ENCODE data around the gene COL9A3.
A peak's percentile ranks its signal among the peaks of the same experiment; 100 is the strongest.
"Not testable (repeated sequence)": the region's sequence is repeated elsewhere in the genome, so short reads cannot be mapped to it uniquely, and the experiment has no call there.

The COL9A3 gene

DNA sequence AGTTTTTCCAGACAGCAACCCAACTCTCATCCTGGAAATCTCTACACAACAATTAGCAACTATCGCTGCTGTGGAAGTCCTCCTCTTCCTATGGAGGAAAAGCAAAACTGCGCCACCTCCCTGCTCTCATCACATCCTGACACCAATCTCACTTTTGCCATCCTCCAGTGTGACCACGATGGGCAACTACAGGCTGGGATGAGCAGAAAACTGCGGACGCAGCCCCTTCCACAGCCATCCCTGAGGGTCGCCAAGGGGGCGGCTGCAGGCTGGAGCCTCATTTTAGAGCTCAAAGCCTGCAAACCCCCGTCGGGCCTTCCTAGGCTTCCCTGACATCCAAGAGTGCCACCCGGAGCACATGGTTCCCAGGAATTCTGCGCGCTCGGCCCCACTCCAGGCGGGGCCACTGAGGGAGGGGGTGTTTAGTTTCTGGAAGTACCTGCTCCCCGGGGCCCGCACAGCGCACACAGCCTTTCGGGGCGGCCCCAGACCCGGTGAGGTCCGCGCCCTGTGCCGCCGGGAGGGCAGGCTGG is 43.6 kb downstream of the COL9A3 start:
- no peak for DNase-seq

DNA sequence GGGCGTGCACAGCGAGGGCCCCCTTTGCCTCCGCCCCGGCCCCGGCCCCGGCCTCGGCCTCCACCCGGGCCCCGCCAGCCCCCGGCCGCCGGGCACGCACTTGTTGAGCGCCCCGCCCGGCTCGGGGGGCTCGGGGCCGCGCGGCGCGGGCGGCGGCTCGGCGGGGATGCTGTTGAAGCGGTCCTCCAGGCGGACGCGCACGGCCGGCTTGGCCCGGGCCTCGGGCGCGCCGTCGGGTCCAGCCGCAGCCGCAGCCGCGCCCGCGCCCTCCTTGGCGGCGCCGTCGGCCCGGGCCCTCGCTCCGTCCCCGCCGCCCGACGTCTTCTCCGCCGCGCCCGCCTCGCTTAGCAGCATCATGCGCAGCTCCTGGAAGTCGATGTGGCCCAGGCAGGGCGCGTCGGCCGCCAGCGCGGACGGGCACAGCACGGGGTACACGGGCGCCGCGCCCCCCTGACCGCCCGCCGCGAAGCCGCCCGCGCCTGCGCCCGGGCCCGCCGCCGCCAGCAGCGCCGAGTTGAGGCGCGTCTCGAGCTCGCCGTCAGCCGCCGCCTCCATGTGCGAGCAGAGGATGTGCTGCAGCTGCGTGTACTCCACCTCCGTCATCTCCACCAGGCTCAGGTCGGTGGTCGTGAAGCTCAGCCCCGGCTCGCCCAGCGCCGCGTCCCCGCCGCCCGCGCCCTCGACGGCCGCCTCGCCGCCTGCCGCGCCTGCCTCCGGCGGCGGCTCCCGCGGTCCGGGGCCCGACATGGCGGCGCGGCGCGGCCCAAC is 44.3 kb downstream of the COL9A3 start:
- peak; percentile 58 for DNase-seq

DNA sequence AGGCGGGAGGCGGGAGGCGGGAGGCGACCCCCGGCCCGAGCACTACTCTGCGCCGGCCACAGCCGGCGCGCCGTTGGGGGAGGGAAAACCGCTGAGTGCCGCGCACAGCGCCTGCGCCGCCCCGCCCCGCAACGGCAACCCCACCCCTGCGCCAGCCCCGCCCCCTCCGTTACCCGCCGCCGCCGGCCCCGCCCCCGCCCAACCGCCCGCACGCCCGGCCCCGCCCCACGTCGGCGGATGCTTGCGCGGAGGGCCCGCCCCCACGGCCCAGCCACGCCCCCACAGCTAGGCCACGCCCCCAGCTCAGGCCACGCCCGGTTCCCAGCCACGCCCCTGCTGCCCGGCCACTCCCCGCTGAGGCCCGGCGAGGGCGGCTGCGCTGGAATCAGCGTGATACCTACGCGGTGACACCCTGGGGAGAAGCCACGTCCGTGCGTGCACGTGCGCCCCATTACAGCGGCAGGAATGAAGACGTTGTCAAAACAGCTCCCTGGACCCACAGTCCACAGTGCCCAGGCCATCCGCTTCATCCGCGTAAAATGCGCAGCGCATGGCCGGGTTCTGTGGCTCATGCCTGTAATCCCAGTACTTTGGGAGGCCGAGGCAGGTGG is 45.0 kb downstream of the COL9A3 start, which contains the start of gene TCFL5:
TCFL5 (minus strand) TSS at position 97 of the 611 bp plus-strand sequence. CDS start 152 bp downstream, outside the sequence.
- peak; percentile 98 for DNase-seq

DNA sequence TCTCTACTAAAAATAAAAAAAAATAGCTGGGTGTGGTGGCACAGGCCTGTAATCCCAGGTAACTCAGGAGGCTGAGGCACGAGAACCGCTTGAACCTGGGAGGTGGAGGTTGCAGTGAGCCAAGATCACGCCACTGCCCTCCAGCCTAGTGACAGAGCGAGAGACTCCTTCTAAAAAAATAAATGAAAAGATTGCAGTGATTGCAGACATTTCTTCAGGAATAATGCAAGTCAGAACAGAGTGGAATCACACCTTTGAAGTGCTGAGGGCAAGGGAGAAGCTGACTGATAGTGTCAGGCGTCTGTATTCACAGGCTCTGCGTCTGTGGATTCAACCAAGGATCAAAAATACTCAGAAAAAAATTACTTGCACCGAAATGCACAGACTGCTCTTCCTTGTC is 47.4 kb downstream of the COL9A3 start:
- no peak for DNase-seq

DNA sequence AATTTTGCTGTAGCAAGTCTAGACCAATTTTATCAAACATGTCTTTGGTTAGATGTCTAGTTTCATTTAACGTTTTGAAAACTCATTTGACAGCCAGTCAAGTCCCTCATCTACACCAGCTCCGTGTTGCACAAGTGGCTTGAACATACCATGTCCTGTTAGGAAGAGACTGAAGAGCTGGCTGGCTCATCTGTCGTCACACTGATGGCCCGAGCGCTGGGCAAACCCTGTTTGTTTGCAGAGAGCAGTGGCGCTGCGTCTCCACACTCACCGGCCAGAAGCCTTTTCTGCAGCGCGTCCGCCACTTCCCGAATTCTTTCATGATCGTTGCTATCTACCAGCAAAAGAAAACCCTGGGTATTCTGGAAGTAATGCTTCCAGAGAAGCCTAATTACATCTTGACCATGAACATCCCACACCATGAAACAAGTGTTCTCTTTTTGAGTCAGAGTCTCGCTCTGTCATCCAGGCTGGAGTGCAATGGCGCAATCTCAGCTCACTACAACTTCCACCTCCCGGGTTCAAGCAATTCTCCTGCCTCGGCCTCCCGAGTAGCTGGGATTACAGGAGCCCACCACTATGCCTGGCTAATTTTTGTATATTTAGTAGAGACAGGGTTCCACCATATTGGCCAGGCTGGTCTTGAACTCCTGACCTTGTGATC is 55.5 kb downstream of the COL9A3 start:
- DNase-seq = no peak

DNA sequence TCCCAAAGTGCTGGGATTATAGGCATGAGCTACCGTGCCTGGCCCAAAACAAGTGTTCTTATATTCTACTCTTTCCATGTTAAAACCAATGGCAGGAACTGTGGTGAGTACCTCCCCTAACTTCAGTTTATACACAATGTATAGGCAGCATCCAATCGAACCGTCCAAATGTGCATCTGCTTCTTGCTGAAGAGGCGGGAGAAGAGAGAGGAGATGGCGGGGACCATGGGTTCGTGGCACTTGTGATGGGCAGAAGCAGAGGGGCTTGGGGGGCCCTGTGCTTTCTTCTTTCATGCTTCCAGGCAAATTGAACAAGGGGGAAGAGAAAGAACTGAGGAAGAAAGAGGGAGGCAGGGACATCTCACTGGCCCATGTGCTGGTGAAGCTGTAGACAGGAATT is 56.0 kb downstream of the COL9A3 start:
- no peak for DNase-seq

DNA sequence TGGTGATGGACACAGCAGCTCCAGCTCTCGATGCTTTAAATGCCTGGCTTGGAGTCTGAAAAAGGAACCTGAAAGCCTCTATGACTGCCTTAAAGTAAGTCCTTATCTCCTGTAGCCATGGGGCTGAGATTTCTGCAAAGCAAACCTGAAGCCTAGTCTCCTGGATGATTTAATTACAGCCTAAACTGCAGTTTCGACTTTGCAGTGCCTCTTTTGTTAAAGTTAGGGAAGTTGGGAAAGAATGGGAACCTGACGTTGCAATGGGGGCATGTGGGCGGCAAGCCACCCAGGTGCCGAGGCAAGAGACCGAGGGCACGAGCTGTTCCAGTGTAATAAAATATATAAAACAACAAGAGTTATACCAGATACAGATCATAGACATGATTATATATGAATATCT is 56.4 kb downstream of the COL9A3 start:
- DNase-seq = no peak

DNA sequence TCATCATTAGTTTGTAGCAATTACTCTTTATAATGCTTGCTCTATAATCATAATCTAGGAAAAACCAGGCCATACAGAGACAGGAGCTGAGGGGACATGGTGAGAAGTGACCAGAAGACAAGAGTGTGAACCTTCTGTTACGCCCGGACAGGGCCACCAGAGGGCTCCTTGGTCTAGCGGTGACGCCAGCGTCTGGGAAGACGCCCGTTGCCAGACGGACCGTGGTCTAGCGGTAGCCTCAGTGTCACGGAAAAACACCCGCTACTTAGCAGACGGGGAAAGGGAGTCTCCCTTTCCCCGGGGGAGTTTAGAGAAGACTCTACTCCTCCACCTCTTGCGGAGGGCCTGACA is 56.8 kb downstream of the COL9A3 start:
- DNase-seq = not testable (repeated sequence)

DNA sequence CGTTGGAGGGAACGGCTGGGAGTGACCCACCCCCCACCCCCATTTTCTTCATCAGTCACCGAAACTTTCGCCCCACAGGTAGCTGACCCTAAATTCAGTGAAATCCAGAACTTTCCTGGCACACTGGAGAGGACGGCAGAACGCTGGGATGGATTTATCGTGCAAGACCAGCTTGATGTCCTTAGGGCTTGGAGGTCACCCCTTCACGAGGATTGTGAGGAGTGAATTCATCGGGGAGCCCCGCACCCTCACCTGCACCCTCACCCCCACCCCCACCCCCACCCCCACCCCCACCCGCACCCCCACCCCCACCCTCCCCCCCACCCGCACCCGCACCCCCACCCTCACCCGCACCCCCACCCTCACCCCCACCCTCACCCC is 58.1 kb downstream of the COL9A3 start:
- no peak for DNase-seq

DNA sequence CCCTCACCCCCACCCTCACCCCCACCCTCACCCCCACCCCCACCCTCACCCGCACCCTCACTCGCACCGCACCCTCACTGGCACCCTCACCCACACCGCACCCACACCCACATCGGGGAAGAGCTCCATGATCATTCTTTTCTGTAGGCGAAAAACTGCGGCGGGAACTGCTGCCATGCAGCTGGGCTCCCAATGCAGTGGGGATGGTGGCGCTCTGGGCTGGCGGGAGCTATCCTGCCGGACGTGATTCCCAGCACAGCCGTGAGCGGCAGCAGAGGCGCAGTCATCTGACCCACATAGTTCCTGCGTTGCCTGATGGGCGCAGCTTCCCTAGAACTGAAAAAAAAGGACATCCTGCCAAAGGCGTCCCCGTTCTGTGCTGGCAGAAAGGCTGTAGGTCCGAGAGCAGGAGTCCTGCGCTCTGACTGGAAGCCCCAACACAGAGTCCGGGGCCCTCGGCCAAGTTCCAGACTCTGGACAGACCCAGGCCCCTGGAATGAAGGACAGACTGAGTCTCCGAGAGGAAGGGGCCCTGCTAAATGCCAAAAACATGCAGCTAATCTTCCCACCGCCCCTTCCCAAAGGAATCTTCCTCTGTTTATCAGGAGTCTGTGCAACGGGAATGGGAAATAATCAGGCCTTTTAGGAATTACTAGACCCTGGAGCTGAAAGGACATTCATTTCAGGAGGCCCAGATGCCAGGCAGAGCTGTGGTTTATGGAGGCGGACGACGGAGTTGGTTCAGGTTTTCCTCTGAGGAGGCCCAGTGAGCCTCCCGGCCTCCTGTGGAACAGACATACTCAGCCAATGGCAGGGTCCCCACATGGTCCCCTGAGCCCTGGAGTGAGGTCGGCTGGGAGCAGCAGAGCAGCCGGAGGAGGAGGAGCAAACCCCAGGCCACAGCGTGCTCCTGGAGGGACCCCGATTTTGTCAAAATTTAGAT is 58.8 kb downstream of the COL9A3 start:
- DNase-seq = peak; percentile 92

DNA sequence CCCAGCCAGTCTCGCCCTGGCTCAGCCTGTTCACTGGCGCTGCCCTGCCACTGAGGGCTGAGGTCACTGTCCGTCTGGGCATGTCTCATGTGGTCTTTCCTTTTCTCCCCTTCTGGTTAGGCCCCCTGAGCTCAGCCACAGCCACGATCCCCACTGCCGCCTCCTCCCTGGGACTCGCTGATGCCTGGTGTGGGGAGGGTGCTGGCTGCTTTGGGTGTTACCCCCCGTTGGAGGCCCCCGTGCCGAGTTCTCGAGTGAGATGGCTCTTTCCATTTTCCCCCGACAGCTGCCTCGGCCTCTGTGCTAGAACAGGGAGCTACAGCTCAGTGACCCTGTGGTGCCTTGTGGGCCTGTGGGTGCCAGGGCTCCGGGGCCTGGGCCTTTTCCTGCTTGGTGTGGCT is 59.7 kb downstream of the COL9A3 start:
- DNase-seq = no peak

DNA sequence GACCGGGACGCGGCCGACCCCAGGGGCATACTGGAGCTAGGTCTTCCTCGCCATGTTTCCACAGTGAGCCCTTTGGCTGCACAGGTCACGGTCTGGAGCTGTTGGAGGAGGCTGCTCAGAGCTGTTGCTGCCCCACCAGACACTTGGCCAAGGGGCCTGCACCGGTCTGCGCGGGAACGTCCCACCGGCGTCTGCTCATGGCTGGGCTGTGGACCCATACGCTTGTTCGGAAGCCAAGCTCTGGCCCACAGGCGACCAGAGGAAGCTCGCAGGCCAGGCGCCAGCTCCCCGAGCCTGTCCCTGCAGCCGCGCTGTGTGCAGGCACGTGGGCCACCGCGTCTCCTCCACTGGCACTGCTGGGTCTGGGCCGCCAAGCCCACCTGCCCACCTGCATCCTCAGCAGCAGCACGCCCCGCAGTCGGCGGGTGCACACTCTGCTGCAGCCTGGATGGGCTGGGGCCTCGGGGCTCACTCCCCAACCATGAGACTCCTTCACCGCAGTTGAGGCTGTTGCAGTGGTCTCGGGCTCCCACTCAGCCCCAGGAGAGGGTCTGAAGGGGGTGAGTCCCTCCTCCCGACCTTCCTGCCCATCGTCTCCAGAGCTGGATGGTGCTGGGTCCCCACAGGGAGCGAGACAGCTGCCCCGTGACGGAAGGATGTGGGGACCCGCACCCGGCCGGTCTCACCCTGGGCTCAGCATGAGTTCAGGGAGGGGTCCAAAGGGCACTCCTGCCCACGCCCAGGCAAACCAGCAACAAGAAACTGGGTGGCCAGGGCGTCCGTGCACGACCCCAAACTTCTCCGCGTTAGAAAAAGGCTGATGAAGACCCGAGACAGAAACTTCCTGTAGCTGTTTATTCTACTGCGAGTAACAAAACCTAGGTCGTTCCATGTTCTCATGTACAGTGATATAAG is 60.3 kb downstream of the COL9A3 start:
- DNase-seq = no peak

DNA sequence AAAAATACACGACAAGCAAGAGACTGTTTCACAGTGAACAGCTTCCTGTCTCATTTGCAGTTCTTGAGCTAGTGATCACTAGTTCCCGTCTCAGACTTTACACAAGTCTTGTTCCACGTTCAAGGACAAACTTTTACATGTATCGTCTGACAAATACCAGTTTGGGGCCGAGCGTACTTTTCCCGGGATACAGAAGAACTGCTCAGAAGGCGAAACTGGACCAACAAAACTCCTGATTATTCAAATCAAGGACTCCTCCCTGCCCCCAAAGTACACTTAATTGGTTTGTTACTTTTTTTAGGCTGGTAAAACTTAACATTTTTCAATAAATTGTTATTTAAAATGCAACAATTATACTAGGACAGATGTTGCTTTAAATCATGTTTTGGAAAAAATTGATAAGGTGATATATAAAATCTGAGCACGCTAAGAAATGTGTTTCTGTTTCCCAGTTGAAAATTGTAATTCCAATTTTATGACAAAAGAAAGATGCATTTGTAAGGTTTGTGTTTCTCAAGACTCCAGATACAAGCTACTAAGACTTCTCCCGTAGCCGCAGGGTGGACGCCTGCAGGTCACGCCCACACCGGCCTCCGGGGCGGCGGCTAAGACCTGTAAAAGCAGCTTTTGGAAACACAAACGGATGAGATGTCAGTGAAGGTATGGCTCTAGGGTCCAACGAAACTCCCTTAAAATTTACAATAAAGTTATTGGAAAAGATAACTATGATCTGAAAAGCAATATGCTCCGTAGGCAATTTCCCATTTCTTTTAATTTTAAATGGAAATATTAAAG is 61.6 kb downstream of the COL9A3 start:
- DNase-seq = no peak

DNA sequence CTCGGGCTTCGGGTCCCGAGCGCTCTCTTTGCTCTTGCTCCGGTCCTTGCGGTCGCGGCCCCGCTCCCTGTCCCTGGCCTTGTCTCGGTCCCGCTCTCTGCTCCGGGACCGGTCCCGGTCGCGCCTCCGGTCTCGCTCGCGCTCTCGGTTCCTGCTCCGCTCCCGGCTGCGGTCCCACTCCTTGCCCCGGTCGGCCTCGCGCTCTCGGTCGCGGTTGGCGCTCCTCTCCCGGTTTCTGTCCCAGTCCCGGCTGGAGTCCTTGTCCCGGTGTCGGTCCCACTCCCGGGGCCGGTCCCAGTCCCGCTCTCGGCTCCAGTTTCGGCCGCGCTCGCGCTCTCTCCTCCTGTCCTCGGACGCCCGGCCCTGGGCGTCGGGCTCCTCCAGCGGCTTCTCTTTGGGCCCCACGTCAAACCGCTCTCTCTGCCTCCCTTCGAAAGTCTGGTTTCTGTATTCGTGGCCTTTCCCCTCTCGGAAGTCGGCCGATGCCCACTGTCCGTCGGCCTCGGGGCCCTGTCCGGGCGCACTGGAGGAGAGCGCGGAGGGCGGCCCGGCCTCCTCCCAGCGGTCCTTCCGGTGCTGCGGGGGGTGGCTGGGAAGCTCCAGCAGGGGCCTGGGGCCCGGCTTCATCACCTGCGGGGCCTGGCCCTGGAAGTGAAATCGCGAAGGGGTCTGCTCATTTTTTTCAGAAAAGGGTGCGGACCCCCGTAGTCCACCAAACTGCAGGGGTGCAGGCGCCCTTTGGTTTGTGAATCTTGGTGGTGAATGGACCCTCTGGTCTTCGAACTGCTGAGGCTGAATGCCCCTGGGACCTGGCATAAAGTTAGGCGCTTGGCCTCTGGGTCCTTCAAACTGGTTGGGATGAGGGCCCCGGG is 62.7 kb downstream of the COL9A3 start:
- no peak for DNase-seq

DNA sequence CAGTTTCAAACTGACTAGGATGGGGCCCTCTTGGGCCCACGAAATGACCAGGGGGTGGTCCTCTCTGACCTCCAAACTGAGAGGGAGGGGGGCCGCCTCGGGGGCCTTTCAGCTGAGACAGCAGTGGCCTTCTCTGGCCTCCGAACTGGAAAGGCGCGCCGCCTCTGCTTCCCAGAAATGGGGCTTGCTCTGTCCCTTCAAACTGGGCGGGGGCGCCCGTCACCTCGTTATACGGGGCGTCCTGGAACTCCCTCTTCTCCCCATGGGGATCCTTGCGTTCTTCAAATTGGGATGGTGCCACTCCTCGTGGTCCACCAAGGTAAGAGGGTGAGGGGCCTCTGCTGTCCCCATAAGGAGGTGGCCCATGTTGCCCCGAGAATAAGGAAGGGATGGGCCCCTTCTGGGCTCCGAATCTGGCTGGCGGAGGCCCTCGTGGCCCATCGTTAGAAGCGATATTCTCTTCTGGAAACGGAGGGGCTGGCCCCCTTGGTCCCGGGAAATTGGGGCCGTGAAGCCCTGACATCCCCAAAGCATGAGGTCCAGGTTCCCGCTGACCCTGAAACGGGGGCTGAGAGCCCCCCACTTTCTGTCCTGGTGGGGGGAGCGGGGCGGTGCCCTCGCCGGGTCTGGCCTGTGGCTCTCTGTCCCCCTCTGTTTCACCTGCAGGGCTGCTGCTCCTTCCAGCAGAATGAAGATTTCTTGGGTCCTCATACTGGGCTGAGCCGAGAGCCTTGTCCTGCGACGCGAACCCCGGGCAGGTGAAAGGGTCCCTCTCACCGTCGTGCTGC is 63.5 kb downstream of the COL9A3 start:
- no peak for DNase-seq

DNA sequence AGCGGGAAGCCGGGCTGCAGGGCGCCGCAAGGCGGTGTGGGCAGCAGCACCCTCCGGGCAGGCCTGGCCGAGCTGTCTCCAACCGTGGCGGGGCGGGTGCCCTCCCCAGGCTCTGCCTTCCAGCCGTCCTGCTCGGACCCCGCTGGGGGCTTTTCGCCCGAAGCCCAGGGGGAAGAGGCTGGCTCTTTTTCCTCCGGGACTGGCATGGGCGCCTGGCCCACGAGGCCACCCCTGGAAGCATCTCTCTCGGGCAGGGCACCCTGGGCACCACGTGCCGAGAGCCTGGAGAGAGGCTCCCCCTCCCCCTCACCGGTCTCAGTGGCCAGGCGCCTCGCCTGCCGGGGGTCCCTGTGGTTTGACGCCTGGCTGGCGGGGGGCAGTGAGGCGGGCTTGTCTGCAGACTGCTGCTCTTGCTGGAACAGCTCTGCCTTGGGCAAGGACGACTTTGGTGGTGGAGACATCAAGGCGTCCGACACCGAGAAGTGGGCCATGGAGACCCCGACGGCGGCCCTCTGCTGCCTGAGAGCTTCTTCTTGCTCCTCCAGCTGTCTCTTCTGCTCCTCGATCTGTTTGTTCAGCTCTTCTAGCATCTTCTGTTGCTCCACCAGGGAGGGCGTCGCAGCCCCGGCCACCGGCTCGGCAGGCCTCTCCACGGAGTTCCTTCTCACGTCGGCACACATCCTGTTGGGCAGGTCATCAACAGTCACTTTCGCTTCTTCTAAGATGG is 64.2 kb downstream of the COL9A3 start:
- DNase-seq = no peak

DNA sequence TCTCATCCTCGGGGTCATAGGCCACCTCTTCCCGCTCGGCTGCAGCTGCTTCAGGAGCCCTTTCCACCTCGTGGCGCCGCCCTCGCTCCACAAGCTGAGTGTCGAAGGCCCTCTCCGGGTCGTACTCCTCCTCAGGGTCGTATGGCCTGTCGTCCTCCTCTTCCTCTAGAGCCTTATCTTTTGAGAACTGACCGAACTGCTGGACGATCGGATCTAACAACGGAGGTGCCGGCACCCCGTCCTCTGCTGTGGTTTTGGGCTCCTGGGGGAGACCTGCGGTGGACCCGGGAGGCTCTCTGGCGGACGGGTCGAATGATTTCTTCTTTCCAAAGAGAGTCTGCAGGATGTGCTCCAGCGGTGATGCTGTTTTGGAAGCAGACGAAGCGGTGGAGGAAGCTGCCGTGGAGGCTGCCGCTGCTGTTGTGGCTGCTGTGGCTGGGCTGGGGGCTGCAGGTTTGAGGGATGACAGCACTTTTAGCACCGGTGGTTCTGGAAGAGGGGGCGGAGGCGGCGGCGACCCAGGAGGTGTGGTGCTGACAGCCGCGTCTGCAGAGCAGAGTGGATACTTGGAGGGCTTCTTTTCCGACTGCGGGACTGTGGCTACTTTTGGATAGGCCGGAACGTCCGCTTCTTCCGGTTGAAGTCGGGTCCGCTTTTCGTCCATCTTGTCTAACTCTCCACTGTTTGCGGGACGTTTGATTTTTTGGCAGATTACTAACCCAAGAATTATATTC is 65.0 kb downstream of the COL9A3 start:
- no peak for DNase-seq

DNA sequence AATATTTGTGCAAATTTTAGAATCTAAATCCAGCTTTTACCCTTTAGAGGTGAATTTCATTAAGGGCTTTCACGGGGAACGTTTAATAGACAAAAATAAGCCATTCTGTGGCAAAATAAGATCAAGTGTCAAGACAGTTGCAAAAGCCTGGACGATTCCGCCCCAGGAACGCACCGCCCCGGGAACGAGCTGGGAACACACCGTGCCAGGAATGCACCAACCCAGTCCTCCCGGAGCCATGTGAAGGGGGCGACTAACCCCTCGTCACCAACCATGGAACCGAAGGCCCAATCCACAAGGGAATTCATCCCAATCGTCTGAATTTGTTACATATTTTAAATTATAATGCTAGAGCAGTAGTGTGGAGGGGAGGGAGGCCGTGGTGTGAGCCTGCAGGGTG is 65.6 kb downstream of the COL9A3 start:
- DNase-seq = no peak

All from NCI-H2171 (cell line).